CD4-positive, alpha-beta T cell treated with Interferon alpha-2 for 1 hour (primary cell): ENCODE measurements around the gene LRRC10B.
A peak's percentile ranks its signal among the peaks of the same experiment; 100 is the strongest.

Experiments used
- DNase-seq, 2 donors: peaks; one replicate each; pipeline ENCODE4 v3.0.0-alpha.2; 2020 to 2022

LRRC10B gene

GRCh38 chr11:61487342-61488025, 21.1 kb upstream of the LRRC10B start:
- no peak for DNase-seq

GRCh38 chr11:61488651-61489291, 19.8 kb upstream of the LRRC10B start:
- DNase-seq = no peak

DNA sequence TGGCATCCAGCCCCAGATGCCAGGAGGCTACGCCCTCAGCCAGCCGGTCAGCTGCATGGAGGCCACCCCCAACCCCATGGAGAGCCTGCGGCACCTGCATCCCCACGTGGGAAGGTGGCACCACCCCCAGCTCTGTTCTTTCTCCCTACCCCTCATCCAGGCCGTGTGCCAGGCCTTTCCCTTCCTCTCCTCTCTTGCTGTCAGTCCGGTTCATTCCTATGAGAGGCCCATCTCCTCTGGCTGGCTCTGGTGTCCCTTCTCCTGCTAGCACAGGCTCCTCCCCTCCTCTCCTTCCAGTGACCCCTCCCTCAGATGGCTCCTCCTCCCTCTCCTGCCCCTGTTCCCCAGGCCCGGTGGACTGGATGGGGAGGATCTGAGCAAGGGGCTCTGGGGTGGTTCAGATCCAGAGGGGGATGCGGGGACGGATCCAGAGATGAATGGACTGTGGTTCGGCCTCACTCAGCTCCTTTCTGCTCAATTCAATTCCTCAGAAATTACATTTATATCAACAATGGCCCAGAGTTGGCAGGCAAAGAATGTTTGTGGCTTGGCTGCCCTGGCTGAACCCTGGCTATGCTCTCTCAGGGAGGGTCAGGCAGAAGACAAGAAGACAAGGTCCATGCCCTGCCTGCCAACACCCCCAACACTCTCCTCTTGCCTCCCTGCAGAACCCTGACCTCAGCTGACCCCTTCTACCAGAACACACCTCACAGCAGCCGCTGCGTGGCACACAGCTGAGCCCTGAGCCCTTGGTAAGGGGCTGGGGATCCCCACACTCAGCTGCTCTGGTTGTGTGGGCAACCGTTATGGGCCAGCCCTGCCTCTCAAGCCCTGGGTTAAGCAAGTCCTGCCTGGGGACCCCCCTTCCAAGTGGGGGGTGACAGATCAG, 18.5 kb upstream of the LRRC10B start:
- no peak for DNase-seq

DNA sequence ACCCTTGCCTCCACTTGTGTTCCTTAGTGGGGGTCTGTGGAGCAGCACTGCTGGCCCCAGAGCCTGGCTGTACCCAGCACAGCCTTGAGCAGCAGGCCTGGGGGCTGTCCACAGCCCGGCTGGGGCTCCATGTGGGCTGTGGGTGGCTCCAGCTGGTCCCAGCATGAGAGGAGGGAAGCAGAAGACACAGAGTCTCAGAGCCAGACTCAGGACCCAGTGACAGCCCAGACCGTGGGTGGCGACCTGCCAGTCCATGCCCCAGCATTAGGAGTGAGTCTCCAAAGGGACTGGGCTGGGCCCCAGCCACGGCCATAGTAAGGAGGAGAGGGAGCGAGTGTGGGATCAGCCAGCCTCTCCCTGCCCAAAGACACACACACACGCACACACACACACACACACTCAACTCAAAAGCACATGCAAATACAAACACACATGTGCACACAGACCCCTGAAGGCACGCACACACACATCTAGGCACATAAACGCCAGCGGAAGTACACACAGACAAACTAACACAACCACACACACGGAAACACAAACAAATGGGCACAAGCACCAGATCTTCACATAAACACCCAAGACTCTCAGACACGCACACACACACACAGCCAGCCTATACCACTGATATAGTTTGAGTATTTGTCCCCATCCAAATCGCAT, 16.7 kb upstream of the LRRC10B start:
- no peak for DNase-seq

DNA sequence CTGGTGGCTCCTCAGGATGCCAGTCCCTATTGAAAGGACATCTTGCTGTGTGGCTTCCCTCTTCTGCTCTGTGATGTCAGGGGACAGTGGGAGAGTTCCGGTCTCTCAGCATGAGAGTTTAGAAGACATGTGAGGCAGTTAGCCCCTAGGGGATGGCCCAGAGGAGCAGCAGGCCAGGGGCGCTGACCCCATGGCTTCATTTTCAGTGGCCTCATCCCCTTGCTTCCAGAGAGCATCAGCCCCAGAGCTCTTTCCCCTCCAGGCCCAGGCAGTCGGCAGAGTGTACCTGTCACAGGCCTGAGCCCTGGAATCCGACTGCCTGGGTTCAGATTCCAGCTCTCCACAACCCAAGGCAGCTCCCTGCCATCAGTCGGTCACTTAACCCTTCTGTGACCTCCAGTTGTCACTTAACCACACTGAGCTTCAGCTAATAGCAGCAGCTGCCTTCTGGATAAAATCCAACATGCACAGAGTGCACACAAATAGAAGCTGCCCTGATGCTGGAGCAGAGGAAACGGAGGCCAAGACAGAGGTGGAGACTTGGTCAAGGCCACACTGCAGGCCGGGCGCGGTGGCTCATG, 14.1 kb upstream of the LRRC10B start:
- no peak for DNase-seq

DNA sequence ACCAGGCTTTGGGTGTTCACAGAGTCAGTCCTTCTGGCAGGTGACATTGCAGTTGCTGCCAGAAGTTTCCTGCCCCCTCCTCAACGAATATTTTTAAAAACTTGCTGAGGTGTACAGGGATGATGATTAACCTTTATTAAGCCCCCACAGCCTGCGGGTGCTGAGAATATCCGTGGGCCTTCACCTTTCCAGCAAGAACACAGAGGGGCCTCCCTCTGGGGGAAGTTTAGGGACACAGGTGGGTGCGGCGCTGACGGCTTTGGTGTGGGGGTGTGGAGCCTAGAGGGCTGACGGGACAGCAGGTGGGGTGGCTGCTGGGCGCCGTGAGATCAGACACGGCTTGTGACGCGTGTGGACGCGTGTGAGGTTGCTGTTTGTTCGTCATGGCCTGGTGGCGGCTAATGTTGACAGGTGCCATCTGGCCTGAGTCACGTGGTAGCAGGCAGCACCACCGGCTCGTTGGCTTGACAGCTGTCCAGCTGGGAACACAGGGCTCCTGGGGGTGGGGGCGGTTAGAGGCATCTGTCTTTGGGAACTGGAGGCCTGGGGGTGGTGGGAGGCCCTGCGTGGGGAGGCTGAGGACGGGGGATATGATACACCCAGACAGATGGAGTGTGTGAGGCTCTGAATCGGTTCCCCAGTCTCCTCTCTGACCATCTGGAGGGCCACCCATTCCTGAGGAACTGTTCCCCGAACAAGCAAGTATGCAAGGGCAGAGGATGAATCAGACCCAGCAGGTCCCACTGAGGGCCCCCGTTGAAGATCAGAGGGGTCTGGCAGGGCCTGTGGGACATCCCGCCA, 12.5 kb upstream of the LRRC10B start:
- DNase-seq = no peak

DNA sequence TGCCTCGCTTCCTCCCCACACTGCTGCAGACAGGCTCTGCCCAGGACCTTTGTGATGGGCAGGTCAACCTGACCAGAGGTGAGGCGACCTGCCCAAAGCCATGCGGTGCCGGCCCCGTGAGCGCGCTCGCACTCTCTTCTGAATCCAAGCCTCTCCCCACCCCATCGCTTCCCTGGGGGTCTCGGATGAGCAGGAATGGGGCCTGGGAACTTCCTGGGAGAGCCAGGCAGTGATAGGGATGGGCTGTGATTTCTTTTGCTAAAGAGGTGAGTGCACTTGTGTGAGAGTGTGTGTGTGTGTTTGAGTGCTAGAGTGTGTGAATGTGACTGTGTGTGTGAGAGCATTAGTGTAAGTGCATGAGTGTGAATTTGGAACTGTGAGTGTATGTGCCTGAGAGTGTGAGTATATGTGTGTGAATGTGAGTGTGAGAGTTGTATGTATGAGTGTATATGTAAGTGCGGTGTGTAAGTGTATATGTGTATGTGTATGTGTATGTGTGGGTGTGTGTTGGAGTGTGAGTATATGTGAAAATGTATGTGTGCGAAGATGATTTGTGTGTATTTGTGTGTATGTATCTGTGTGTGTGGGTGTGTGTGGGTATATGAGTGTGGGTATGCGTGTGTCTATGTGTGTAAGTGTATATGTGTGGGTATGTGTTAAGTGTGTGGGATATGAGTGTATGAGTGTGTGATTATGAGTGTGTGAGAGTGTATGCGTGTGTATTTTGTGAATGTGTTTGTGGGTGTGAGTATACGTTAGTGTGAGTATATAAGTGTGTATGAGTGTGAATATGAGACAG, 11.7 kb upstream of the LRRC10B start:
- no peak for DNase-seq

DNA sequence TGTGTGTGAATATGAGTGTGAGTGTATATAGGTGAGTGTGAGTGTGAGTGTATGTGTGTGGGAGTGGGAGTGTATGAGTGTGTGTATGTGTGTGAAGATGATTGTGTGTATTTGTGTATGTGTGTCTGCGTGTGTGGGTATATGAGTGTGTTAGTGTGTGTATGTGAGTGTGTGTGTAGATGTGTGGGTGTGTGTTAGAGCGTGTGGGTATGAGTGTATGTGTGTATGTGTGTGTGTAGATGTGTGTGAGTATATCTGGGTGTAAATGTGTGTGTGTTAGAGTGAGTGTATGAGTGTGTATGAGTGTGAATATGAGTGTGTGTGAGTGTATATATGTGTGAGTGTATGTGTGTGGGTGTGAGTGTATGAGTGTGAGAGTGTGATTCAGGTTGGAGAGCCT, 11.1 kb upstream of the LRRC10B start:
- DNase-seq = no peak

GRCh38 chr11:61497876-61498275, 10.7 kb upstream of the LRRC10B start:
- DNase-seq = no peak

- DNase-seq = no peak
These were observed 9.7 kb upstream of the LRRC10B start for GRCh38 chr11:61498767-61499341.

GRCh38 chr11:61499816-61500491, 8.6 kb upstream of the LRRC10B start:
- DNase-seq = no peak

DNA sequence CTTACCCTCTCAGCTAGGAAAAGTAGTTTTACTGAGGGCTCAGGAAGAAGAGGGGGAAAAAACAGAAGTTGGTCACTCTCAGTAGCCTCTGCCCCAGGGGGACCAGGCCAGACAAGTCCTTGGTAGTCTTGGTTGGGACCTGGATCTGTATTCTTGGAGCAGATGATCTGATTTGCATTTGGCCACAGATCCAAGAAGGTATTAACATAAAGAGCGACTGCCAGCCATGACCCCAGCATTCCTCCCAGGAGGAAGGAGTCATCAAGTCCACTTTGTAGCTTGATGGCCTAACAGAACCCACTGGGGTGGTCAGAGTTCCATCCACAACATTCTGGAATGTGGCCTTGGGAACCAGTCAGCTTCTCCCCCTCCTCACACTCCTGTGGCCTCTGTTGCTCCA, 6.0 kb upstream of the LRRC10B start:
- no peak for DNase-seq

GRCh38 chr11:61503135-61503770, 5.3 kb upstream of the LRRC10B start:
- no peak for DNase-seq

- no peak for DNase-seq
These were observed 3.4 kb upstream of the LRRC10B start for GRCh38 chr11:61505106-61505505.

DNA sequence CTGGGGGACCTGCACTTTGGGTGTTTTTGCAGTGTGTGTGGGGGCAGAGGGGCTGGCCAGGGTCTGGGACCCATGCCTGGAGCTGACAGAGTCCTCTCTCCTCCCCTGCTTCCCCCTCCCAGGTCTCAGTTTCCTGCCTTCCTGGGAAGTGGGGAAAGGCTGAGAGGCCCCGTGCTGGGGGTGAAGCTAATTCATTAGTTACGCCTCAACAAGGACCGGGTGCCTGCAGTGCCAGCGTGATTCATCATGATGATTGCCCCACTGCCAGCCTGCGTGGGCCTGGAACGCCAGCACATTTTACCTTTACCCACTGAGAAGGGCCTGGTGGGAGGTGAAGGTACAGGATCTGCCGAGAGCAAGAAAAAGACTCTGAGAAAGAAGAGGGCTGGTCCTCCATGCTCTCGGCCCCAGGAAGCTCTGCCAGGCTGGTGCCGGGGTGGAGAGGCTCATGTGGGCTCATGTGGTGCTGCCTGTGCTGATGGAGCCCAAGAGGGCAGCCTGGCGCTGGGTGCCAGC, 2.9 kb upstream of the LRRC10B start:
- no peak for DNase-seq

DNA sequence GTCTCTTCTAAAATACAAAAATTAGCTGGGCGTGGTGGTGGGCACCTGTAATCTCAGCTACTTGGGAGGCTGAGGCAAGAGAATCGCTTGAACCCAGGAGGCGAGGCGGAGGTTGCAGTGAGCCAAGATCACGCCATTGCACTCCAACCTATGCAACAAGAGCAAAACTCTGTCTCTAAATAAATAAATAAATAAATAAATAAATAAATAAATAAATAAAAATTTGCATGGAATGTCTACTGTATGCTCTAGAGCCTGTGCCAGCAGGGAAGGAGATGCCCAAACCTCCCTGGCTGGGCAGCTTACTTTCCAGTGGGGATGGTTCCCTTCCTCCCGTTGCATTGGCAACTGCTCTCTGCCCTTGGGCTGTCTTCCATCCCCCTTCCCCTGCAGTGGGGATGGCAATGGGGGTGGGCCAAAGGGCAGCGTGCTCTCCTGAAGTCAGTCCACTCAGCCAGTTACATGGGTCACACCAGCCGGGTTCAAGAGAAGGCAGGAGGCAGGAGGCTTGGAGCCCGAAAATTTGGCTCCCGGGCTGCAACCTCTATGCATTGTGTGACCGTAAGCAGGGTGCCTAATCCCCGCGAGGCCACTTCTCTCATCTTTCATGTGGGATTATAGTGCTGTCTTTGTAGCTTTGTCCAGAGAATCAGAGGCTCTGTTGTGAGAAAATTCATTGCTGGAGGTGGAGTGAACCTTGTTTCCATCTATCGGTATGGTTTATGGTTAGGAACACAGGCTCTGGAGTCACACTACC, 1.4 kb upstream of the LRRC10B start:
- no peak for DNase-seq

DNA sequence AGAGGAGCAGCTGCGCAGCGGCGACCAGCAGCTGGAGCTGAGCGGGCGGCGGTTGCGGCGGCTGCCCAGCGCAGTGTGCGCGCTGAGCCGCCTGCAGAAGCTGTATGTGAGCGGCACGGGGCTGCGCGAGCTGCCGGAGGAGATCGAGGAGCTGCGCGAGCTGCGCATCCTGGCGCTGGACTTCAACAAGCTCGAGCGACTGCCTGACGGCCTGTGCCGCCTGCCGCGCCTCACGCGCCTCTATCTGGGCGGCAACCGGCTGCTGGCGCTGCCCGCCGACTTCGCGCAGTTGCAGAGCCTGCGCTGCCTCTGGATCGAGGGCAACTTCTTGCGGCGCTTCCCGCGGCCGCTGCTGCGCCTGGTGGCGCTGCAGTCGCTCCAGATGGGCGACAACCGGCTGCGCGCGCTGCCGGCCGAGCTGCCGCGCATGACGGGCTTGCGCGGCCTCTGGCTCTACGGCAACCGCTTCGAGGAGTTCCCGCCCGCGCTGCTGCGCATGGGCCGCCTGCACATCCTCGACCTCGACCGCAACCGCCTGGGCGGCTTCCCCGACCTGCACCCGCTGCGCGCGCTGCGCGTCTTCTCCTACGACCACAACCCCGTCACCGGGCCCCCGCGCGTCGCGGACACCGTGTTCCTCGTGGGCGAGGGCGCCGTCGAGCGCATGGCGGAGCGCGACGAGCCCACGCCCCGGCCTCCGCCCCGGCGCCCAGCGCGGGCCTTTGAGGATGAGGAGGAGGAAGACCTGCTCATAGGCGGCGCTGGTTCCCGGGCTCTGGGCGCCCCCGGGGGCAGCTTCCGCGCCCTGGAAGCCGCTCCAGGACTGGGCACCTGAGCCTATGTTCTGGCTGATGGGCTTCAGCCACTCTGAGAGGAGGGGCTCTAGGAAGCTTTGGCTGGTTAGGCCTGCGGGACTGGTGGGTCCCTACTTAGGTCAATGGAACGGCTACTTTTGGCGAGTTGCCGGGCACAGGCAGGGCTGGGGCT, 787 bp downstream of the LRRC10B start:
- peak; percentile 58 to 63 for DNase-seq
